HepG2 (cell line): ENCODE data around the gene RPL32. TPM values are rescaled to one million over a fixed set of nuclear protein-coding genes. Genes with fewer than 3 reads are reported as not detected.

ENCODE experiments used
- AGO2 ChIP-seq: fragments of 200-400 bp; formaldehyde crosslinking; optimal IDR thresholded peaks from 2 replicates; pipeline ENCODE3; 2017; ENCODE audit warnings: mild to moderate bottlenecking, low read depth, low read length, moderate library complexity
- BORCS8-MEF2B ChIP-seq: sonication (generic); formaldehyde crosslinking; IDR thresholded peaks from 2 replicates; pipeline ENCODE4 v1.8.0; 2022; ENCODE audit warnings: mild to moderate bottlenecking, missing genetic modification reagents
- DNMT1 ChIP-seq: sonication (generic); formaldehyde crosslinking; IDR thresholded peaks from 2 replicates; pipeline ENCODE4 v1.5.1; 2020; ENCODE audit warnings: mild to moderate bottlenecking, missing genetic modification reagents
- FOXA1 ChIP-seq, 2 experiments: fragments of 450-650 bp in 1 of 2; sonication (generic) in 1 of 2; formaldehyde crosslinking in 1 of 2; IDR thresholded peaks; 2 replicates each; pipeline versions ENCODE4 v1.4.0 to v1.6.1; 2016 to 2020; ENCODE audit warnings: missing genetic modification reagents in 1 of 2
- HHEX ChIP-seq: IDR thresholded peaks from 2 replicates; pipeline ENCODE4 v1.6.1; 2016; ENCODE audit warnings: control low read depth
- HNRNPLL ChIP-seq: fragments of 200-400 bp; formaldehyde crosslinking; IDR thresholded peaks from 2 replicates; pipeline ENCODE4 v1.6.1; 2017; ENCODE audit warnings: mild to moderate bottlenecking, low read depth, low read length; ENCODE audit not compliant: poor library complexity, severe bottlenecking
- KDM5B ChIP-seq: sonication (generic); formaldehyde crosslinking; IDR thresholded peaks from 2 replicates; pipeline ENCODE4 v1.4.0; 2020; ENCODE audit warnings: missing genetic modification reagents, mild to moderate bottlenecking, borderline replicate concordance
- NCOA1 ChIP-seq: sonication (generic); formaldehyde crosslinking; IDR thresholded peaks from 2 replicates; pipeline ENCODE4 v1.9.0; 2021; ENCODE audit warnings: missing genetic modification reagents
- SALL1 ChIP-seq: sonication (generic); formaldehyde crosslinking; IDR thresholded peaks from 2 replicates; pipeline ENCODE4 v1.8.0; 2022; ENCODE audit warnings: mild to moderate bottlenecking, missing genetic modification reagents
- SP1 ChIP-seq, 2 experiments: fragments of 450-650 bp in 1 of 2; sonication (generic) in 1 of 2; formaldehyde crosslinking in 1 of 2; IDR thresholded peaks; 2 replicates each; pipeline versions ENCODE4 v1.4.0 to v1.6.1; 2016 to 2020; ENCODE audit warnings: missing genetic modification reagents in 1 of 2
- SRY ChIP-seq: sonication (generic); formaldehyde crosslinking; IDR thresholded peaks from 2 replicates; pipeline ENCODE4 v1.8.0; 2022; ENCODE audit warnings: mild to moderate bottlenecking, missing genetic modification reagents
- ZBTB21 ChIP-seq: sonication (generic); formaldehyde crosslinking; IDR thresholded peaks from 2 replicates; pipeline ENCODE4 v1.4.0; 2020; ENCODE audit warnings: missing genetic modification reagents
- ZBTB8A ChIP-seq: sonication (generic); formaldehyde crosslinking; IDR thresholded peaks from 2 replicates; pipeline ENCODE4 v1.4.0; 2020; ENCODE audit warnings: mild to moderate bottlenecking, low read depth, missing genetic modification reagents, borderline replicate concordance
- ZC3H4 ChIP-seq: sonication (generic); formaldehyde crosslinking; IDR thresholded peaks from 2 replicates; pipeline ENCODE4 v1.4.0; 2020; ENCODE audit warnings: missing genetic modification reagents, borderline replicate concordance
- ZFX ChIP-seq: sonication (generic); formaldehyde crosslinking; IDR thresholded peaks from 2 replicates; pipeline ENCODE4 v1.4.0; 2020; ENCODE audit warnings: mild to moderate bottlenecking, low read depth, missing genetic modification reagents, moderate library complexity
- ZKSCAN8 ChIP-seq: IDR thresholded peaks from 2 replicates; pipeline ENCODE4 v1.6.1; 2016; ENCODE audit warnings: borderline replicate concordance, missing genetic modification reagents, missing compliant biosample characterization
- ZMYM4 ChIP-seq: sonication (generic); formaldehyde crosslinking; IDR thresholded peaks from 2 replicates; pipeline ENCODE4 v1.8.1; 2023; ENCODE audit warnings: mild to moderate bottlenecking, missing genetic modification reagents
- ZNF207 ChIP-seq: fragments of 450-650 bp; IDR thresholded peaks from 2 replicates; pipeline ENCODE4 v1.6.1; 2016; ENCODE audit warnings: antibody characterized with exemption, borderline replicate concordance
- ZNF280B ChIP-seq: sonication (generic); formaldehyde crosslinking; IDR thresholded peaks from 2 replicates; pipeline ENCODE4 v1.5.0; 2020; ENCODE audit warnings: missing genetic modification reagents, mild to moderate bottlenecking, borderline replicate concordance
- ZSCAN31 ChIP-seq: sonication (generic); formaldehyde crosslinking; IDR thresholded peaks from 2 replicates; pipeline ENCODE4 v1.5.0; 2020; ENCODE audit warnings: low read depth, mild to moderate bottlenecking, missing genetic modification reagents
- polyA plus RNA-seq, 8 experiments: library from polyadenylated mRNA; depleted of rRNA in 3 of 8; stranded (reverse) in 7 of 8; unstranded in 1 of 8; fragments of >200 nt; fragmentation: Illumina TruSeq in 4 of 8; extraction: Trizol in 4 of 8; gene quantifications; 2 replicates each; pipeline versions ENCODE4 v1.2.1 to v1.2.3, GENCODE V29; 2011 to 2016; ENCODE audit warnings: low read depth in 4 of 8, missing spikeins in 1 of 8, mixed read lengths in 1 of 8; ENCODE audit not compliant: insufficient read depth in 1 of 8
- total RNA-seq, 5 experiments: library from RNA; depleted of rRNA; stranded (reverse); fragments of >200 nt; fragmentation: Illumina TruSeq; extraction: Trizol; gene quantifications; 2 replicates each; pipeline ENCODE4 v1.2.3, GENCODE V29; 2016; ENCODE audit warnings: low read depth in 1 of 5
- TF ChIP-seq, protein P1 (sequence below): sonication (generic); formaldehyde crosslinking; IDR thresholded peaks from 2 replicates; pipeline ENCODE4; 2020; ENCODE audit warnings: missing genetic modification reagents, mild to moderate bottlenecking, borderline replicate concordance
- TF ChIP-seq, protein P2 (sequence below): sonication (generic); formaldehyde crosslinking; IDR thresholded peaks from 2 replicates; pipeline ENCODE4 v1.8.0; 2022; ENCODE audit warnings: missing genetic modification reagents, mild to moderate bottlenecking, borderline replicate concordance
- TF ChIP-seq, protein P3 (sequence below): IDR thresholded peaks from 2 replicates; pipeline ENCODE4 v1.6.1; 2012; ENCODE audit warnings: inconsistent platforms

Gene RPL32
- total and polyA plus RNA-seq, 2 of the 13 experiments (the other 11 are each of a cell fraction or from before 2014, with no cell fraction given): 1,781 to 2,401 TPM

DNA sequence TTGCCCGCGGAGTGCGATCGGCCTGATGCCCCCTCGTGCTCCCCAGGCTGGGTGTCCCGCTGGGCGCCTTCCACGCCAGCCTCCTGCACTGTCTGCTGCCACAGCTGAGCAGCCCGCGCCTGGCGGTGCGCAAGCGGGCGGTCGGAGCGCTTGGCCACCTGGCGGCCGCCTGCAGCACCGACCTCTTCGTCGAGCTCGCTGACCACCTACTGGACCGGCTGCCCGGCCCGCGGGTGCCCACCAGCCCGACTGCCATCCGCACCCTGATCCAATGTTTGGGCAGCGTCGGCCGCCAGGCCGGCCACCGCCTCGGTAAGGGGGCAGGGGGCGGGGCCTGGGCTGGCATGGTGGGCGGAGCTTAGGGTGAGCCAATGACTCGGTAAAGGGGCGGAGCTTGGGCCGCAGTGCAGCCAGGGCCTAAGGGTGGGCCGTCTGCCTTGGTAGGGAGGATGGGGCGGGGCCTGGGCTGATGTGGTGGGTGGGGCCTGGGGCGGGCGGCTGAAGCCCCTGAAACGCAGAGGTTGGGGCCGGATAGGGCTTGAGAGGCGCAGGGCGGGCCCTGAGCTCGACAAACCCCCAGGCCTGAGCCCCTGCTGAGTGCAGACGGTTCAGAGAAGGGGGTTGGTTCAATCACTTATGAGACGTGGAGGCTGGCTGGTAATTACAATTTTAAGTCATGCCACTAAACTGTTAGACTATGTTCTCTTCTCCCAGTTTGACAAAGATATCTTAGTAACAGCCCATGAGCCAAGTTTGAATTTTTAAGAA is 31.2 kb downstream of the RPL32 start (continued):
- TF ChIP-seq NCOA1 (CRISPR knock-in tag) (no peak), ZKSCAN8 (CRISPR knock-in tag) (no peak), ZC3H4 (CRISPR knock-in tag) (no peak), KDM5B (CRISPR knock-in tag) (peak; percentile 12; the same call in 1 of the 2 replicates), SP1 (IDR thresholded peaks at IDR 0.05) (peak; percentile 53; the same call in 1 of the 2 replicates), SP1 (CRISPR knock-in tag; IDR thresholded peaks at IDR 0.05) (peak; percentile 83), ZBTB21 (CRISPR knock-in tag) (no peak), ZFX (CRISPR knock-in tag) (peak; percentile 70), ZBTB8A (CRISPR knock-in tag) (no peak), HNRNPLL (peak; percentile 86), ZSCAN31 (CRISPR knock-in tag) (no peak), AGO2 (no peak), HHEX (CRISPR knock-in tag) (no peak), BORCS8-MEF2B (CRISPR knock-in tag) (peak; percentile 82; the same call in 1 of the 2 replicates), ZNF207 (no peak), DNMT1 (0 out of 2 replicates have a peak, but pooled peaks have one; percentile 51), SALL1 (CRISPR knock-in tag) (peak; percentile 37; the same call in 1 of the 2 replicates), SRY (0 out of 2 replicates have a peak, but pooled peaks have one; percentile 57), ZNF280B (peak; percentile 54; the same call in 1 of the 2 replicates), ZMYM4 (CRISPR knock-in tag) (peak; percentile 62), FOXA1 (IDR thresholded peaks at IDR 0.05) (no peak), FOXA1 (CRISPR knock-in tag; IDR thresholded peaks at IDR 0.05) (0 out of 2 replicates have a peak, but pooled peaks have one; percentile 24)
- TF ChIP-seq, protein P1, sequence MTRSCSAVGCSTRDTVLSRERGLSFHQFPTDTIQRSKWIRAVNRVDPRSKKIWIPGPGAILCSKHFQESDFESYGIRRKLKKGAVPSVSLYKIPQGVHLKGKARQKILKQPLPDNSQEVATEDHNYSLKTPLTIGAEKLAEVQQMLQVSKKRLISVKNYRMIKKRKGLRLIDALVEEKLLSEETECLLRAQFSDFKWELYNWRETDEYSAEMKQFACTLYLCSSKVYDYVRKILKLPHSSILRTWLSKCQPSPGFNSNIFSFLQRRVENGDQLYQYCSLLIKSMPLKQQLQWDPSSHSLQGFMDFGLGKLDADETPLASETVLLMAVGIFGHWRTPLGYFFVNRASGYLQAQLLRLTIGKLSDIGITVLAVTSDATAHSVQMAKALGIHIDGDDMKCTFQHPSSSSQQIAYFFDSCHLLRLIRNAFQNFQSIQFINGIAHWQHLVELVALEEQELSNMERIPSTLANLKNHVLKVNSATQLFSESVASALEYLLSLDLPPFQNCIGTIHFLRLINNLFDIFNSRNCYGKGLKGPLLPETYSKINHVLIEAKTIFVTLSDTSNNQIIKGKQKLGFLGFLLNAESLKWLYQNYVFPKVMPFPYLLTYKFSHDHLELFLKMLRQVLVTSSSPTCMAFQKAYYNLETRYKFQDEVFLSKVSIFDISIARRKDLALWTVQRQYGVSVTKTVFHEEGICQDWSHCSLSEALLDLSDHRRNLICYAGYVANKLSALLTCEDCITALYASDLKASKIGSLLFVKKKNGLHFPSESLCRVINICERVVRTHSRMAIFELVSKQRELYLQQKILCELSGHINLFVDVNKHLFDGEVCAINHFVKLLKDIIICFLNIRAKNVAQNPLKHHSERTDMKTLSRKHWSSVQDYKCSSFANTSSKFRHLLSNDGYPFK (CRISPR knock-in tag): peak; percentile 70; the same call in 1 of the 2 replicates
- TF ChIP-seq, protein P2, sequence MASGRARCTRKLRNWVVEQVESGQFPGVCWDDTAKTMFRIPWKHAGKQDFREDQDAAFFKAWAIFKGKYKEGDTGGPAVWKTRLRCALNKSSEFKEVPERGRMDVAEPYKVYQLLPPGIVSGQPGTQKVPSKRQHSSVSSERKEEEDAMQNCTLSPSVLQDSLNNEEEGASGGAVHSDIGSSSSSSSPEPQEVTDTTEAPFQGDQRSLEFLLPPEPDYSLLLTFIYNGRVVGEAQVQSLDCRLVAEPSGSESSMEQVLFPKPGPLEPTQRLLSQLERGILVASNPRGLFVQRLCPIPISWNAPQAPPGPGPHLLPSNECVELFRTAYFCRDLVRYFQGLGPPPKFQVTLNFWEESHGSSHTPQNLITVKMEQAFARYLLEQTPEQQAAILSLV (CRISPR knock-in tag): no peak
- TF ChIP-seq, protein P3, sequence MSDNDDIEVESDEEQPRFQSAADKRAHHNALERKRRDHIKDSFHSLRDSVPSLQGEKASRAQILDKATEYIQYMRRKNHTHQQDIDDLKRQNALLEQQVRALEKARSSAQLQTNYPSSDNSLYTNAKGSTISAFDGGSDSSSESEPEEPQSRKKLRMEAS: peak; percentile 75
